GM12872 (cell line): ENCODE data around the gene IGF1.

Experiments used
- CTCF ChIP-seq: IDR thresholded peaks from 3 replicates; pipeline ENCODE4 v1.5.1; 2011; ENCODE audit warnings: low read depth, mild to moderate bottlenecking, low read length, moderate library complexity; ENCODE audit not compliant: insufficient read depth

Gene IGF1

GRCh38 chr12:102433304-102433703, 47.1 kb downstream of the IGF1 start:
- no peak for TF ChIP-seq CTCF

GRCh38 chr12:102430661-102431060, 49.7 kb downstream of the IGF1 start:
- no peak for TF ChIP-seq CTCF

- no peak for TF ChIP-seq CTCF
Observed at GRCh38 chr12:102429211-102430154, 50.9 kb downstream of the IGF1 start.

- TF ChIP-seq CTCF, result no peak
Observed at GRCh38 chr12:102427543-102427941, 52.8 kb downstream of the IGF1 start.

GRCh38 chr12:102426599-102427542, 53.5 kb downstream of the IGF1 start:
- no peak for TF ChIP-seq CTCF

GRCh38 chr12:102425109-102426039, 55.0 kb downstream of the IGF1 start:
- no peak for TF ChIP-seq CTCF
